Measurements from ENCODE around the gene HCCS. TPM values are rescaled to one million over a fixed set of nuclear protein-coding genes. Genes with fewer than 3 reads are reported as not detected.
"Not testable (repeated sequence)": the region's sequence is repeated elsewhere in the genome, so short reads cannot be mapped to it uniquely, and the experiment has no call there.

Gene HCCS
- total and polyA plus RNA-seq, 10 donors = 8.9 to 23.5 (median 18.2) TPM

DNA sequence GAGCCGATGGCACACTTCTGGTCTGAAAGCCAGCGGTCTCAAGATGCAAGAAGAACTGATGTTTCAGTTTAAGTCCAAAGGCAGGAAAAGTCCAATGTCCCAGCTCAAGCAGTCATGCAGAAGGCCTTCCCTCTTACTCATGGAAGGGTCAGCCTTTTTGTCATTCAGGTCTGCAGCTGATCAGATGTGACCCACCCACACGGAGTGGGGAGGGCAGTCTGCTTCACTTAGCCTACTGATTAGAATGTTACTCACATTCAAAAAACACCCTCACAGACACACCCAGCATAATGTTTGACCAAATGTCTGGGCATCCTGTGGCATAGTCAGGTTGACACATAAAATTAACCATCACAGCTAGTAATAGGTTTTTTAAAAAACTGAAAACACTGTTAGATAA, 6.6 kb downstream of the HCCS start:
- intact Hi-C loops (cut with DNase I; ENCODE audit: low total_unique reads) = no loop called here
- Histone ChIP-seq H3K9me3 (no peaks in the 10 kb centered on the region), H3K27ac (no peak overlapping the region), H3K4me1 (peaks cover 1 to 22% (median 18%) of the 10 kb centered on the region in 6 donors), H3K27me3 (replicated peaks in 1 of 7) (no peaks in the 10 kb centered on the region), H3K36me3 (peaks cover 0 to 90% (median 50%) of the 10 kb centered on the region in 6 donors), H3K4me3 (no peak overlapping the region)
- TF ChIP-seq POLR2AphosphoS5 (IDR thresholded peaks at IDR 0.05) (no peak), POLR2A (IDR thresholded peaks at IDR 0.05) (no peak)
- TF ChIP-seq, protein P1, sequence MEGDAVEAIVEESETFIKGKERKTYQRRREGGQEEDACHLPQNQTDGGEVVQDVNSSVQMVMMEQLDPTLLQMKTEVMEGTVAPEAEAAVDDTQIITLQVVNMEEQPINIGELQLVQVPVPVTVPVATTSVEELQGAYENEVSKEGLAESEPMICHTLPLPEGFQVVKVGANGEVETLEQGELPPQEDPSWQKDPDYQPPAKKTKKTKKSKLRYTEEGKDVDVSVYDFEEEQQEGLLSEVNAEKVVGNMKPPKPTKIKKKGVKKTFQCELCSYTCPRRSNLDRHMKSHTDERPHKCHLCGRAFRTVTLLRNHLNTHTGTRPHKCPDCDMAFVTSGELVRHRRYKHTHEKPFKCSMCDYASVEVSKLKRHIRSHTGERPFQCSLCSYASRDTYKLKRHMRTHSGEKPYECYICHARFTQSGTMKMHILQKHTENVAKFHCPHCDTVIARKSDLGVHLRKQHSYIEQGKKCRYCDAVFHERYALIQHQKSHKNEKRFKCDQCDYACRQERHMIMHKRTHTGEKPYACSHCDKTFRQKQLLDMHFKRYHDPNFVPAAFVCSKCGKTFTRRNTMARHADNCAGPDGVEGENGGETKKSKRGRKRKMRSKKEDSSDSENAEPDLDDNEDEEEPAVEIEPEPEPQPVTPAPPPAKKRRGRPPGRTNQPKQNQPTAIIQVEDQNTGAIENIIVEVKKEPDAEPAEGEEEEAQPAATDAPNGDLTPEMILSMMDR (IDR thresholded peaks at IDR 0.05 in 8 of 11, conservative IDR thresholded peaks at IDR 0.05 in 3 of 11) = no peak
- DNase-seq = no peak
- WGBS, 5 donors = 81 to 100% (median 92%) methylated on average over 3 of the region's 3 CpGs

GRCh38 chrX:11119313-11119943, 8.3 kb downstream of the HCCS start:
- Histone ChIP-seq H3K4me3 (no peak overlapping the region), H3K4me1 (peaks cover 0 to 5% (median 1%) of the 10 kb centered on the region in 6 donors), H3K36me3 (peaks cover 0 to 88% (median 50%) of the 10 kb centered on the region in 6 donors), H3K27ac (peak overlapping the region in 1 of 8 donors; percentile 5), H3K27me3 (replicated peaks in 1 of 7) (no peaks in the 10 kb centered on the region), H3K9me3 (no peaks in the 10 kb centered on the region)
- intact Hi-C loops (cut with DNase I; ENCODE audit: low total_unique reads) = no loop called here
- TF ChIP-seq POLR2AphosphoS5 (IDR thresholded peaks at IDR 0.05) = no peak
- TF ChIP-seq, protein P1 (IDR thresholded peaks at IDR 0.05 in 8 of 11, conservative IDR thresholded peaks at IDR 0.05 in 3 of 11) = no peak
- no peak for TF ChIP-seq POLR2A (IDR thresholded peaks at IDR 0.05)
- WGBS, 5 donors = 61 to 78% (median 73%) methylated on average over 8 of the region's 8 CpGs
- DNase-seq = no peak

GRCh38 chrX:11123087-11123486, 12.0 kb downstream of the HCCS start:
- peaks cover 0 to 52% (median 24%) of the 10 kb centered on the region in 6 donors for H3K36me3 ChIP-seq
- H3K27me3 ChIP-seq (replicated peaks in 1 of 7); H3K9me3 ChIP-seq; H3K4me3 ChIP-seq; H3K4me1 ChIP-seq; intact Hi-C loops (cut with DNase I; ENCODE audit: low total_unique reads); H3K27ac ChIP-seq; DNase-seq: not testable (repeated sequence)
- 90 to 97% (median 95%) methylated on average over 5 to 6 of the region's 6 CpGs for WGBS, 5 donors

GRCh38 chrX:11124112-11124511, 13.0 kb downstream of the HCCS start:
- Histone ChIP-seq H3K27ac (no peak overlapping the region), H3K36me3 (peaks cover 0 to 42% (median 19%) of the 10 kb centered on the region in 6 donors), H3K27me3 (replicated peaks in 1 of 7) (no peaks in the 10 kb centered on the region), H3K9me3 (peaks cover 0 to 4% (median 0%) of the 10 kb centered on the region in 8 donors), H3K4me1 (no peaks in the 10 kb centered on the region), H3K4me3 (no peak overlapping the region)
- WGBS, 5 donors = 47 to 79% (median 67%) methylated on average over 2 of the region's 2 CpGs
- DNase-seq = no peak
- intact Hi-C loops (cut with DNase I; ENCODE audit: low total_unique reads) = no loop called here
- TF ChIP-seq POLR2AphosphoS5 (IDR thresholded peaks at IDR 0.05) = no peak
- TF ChIP-seq POLR2A (IDR thresholded peaks at IDR 0.05) = no peak
- TF ChIP-seq, protein P1 (IDR thresholded peaks at IDR 0.05 in 8 of 11, conservative IDR thresholded peaks at IDR 0.05 in 3 of 11) = no peak
